HG02610 (cell line): ENCODE measurements around the gene ADAMTS6.
"Not testable (repeated sequence)": the region's sequence is repeated elsewhere in the genome, so short reads cannot be mapped to it uniquely, and the experiment has no call there.

ENCODE experiments used
- ATAC-seq: cut with Tn5 transposase; IDR thresholded peaks from one replicate; pipeline ENCODE4 v1.9.1; 2021; ENCODE audit warnings: mild to moderate bottlenecking, moderate library complexity; ENCODE audit not compliant: unreplicated experiment

The ADAMTS6 gene

GRCh38 chr5:65382582-65382981, 99.1 kb downstream of the ADAMTS6 start:
- ATAC-seq = no peak

- ATAC-seq = not testable (repeated sequence)
Measured at GRCh38 chr5:65370505-65370904, 111.2 kb downstream of the ADAMTS6 start.

- ATAC-seq = no peak
Measured at GRCh38 chr5:65366655-65367054, 115.1 kb downstream of the ADAMTS6 start.

DNA sequence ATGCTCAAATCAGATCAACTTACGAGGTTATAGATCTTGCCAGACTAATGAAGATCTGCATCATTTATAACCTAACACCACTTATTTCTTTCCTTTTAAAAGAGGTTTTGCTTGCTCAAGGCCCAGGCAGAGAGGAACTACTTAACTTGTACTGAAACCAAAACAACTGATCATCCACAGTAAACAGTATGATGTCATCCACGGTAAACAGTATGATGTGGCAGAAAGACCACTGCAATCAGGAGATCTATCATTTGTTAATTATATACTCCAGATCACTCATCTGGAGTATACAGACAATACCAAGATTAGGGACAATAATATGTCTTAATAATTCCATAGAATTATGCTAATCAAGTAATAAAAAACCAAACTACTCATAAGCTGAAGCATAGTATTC, 116.8 kb downstream of the ADAMTS6 start:
- ATAC-seq = peak; percentile 63

GRCh38 chr5:65363499-65363898, 118.2 kb downstream of the ADAMTS6 start:
- no peak for ATAC-seq

GRCh38 chr5:65359981-65360380, 121.7 kb downstream of the ADAMTS6 start:
- ATAC-seq = no peak

DNA sequence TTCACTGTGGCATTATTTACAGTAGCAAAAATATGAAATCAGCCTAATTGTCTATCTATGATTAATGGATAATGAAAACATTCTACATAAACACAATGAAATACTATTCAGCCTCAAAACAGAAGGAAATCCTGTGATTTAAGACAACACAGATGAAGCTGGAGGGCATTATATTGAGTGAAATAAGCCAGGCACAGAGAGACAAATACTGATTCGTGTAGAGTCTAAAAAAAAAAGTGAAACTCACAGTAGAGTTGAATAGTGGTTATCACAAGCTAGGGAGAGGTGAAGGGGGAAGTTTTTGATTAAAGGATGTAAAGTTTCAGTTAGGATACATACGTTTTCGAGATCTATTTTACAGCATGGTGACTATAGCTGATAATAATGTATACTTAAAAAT, 122.2 kb downstream of the ADAMTS6 start:
- no peak for ATAC-seq

GRCh38 chr5:65356274-65356673, 125.4 kb downstream of the ADAMTS6 start:
- no peak for ATAC-seq

DNA sequence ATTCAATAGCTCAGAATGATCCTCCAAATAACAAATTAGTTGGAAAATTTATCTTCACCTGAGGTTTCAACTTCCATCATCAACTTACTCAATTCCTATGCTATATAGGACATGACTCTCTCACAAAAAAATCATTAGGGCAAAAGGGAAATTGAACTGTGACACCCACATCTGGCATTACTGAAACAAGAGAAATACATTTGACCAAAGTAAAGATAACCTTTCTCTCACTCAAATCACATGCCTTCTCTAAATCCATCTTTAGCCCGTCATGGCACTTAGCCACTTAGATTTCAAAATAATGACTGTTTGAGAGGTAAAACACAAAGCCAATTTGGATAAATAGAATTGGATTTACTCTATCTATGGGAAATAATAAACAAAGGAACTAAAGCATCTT, 126.4 kb downstream of the ADAMTS6 start:
- no peak for ATAC-seq

DNA sequence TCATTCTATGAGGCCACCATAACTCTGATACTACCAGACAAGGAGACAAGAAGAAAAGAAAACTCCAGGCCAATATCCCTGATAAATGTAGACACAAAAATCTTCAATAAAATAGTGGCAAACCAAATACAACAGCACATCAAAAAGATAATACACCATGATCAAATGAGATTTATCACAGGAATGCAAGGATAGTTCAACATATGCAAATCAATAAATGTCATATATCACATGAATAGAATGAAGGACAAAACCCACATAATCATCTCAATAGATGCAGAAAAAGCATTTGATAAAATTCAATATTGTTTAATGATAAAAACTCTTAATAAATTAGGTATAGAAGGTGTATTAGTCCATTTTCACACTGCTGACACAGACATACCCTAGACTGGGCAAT, 139.9 kb downstream of the ADAMTS6 start:
- no peak for ATAC-seq

GRCh38 chr5:65338606-65339151, 143.0 kb downstream of the ADAMTS6 start:
- ATAC-seq = no peak

DNA sequence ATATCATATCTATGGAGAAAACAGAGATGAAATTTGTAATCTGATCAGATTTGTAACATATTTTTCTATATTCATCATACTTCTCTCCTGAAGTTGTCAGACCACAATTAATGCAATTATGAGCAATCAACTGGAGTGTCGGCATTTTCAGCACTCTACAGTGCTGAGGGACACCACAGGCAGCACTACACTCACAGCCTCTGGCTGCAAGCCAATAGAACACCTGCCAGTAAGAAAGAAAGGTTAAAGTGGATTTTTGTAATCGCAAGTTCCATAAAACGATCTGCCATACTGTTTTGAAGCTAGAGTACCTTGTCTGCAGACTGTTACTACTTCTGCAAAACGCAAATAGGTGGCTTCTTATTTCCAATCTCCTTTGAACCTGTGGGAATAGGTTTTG, 147.6 kb downstream of the ADAMTS6 start:
- no peak for ATAC-seq

DNA sequence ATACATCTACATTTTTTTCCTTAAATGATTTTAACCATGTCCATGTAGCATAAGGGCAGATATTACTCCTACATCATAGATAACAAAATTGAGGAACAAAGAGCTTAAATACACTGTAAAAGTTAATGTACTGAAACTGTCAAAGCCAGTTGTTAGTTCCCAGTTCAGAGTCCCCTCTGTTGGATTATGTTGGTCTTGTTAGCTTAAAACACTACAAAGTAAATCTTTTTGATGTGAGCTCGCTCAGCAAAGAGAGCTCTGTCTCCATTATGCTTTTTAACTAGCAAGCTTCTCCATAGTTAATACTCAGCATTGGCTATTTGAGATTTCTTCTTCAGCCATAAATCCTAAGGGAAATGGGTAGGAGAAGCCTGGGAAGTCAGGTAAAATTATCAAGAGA, 149.1 kb downstream of the ADAMTS6 start:
- no peak for ATAC-seq

GRCh38 chr5:65329266-65329665, 152.5 kb downstream of the ADAMTS6 start:
- ATAC-seq = no peak

GRCh38 chr5:65327582-65327981, 154.1 kb downstream of the ADAMTS6 start:
- no peak for ATAC-seq

DNA sequence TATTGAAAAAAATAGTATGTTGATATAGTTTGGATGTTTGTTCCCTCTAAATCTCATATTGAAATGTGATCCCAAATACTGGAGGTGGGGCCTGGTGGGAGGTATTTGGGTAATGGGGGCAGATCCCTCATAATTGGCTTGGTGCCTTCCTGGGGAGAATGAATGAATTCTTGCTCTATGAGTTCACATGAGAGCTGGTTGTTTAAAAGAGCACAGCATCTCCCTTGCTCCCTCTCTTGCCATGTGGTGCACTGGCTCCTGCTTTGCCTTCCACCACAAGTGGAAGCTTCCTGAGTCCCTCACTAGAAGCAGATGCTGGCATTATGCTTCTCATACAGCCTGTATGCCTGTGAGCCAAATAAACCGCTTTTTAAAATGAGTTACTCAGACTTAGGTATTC, 154.8 kb downstream of the ADAMTS6 start:
- ATAC-seq = no peak

- ATAC-seq = no peak
Measured at GRCh38 chr5:65324226-65324625, 157.5 kb downstream of the ADAMTS6 start.

- ATAC-seq = not testable (repeated sequence)
Measured at GRCh38 chr5:65320704-65321103, 161.0 kb downstream of the ADAMTS6 start.

- no peak for ATAC-seq
Measured at GRCh38 chr5:65320250-65320649, 161.5 kb downstream of the ADAMTS6 start.

DNA sequence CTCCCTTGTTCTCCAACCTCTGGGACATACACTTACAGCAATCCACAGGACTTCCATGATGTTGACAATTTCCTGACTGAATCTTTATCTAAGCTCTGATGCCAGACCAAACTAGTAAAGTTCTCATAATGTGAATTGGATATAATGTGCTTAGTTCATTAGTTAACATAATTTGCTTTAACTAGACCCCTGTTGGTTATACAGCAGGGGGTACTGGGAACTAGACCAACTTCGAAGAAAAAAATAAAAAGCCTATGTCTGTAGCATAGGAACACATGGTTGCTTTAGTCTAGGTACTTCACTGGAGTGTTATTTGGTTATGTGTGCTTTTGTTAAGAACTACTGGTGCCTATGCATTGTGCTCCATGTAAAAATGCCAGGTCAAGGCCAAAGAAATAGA, 173.8 kb downstream of the ADAMTS6 start:
- no peak for ATAC-seq

GRCh38 chr5:65307088-65307487, 174.6 kb downstream of the ADAMTS6 start:
- no peak for ATAC-seq

DNA sequence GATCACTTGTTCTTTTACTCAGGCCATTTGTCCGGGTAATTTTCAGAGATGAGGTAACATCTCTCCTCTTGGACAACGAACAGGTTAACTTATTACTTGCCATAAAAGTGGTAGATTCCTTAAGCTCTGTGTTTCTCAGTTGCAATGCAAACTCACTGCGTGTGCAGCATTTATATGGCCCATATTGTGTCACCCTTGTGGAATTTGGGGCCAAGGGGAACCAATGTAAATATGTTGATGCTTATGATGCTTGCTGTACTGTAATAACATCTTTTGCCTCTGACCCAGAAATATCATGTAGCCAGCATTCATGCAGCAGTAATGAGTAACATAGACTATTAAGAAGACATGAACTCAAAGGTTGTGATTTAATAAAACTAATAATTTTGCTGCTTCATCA, 175.8 kb downstream of the ADAMTS6 start:
- no peak for ATAC-seq

GRCh38 chr5:65299861-65300260, 181.9 kb downstream of the ADAMTS6 start:
- ATAC-seq = no peak

DNA sequence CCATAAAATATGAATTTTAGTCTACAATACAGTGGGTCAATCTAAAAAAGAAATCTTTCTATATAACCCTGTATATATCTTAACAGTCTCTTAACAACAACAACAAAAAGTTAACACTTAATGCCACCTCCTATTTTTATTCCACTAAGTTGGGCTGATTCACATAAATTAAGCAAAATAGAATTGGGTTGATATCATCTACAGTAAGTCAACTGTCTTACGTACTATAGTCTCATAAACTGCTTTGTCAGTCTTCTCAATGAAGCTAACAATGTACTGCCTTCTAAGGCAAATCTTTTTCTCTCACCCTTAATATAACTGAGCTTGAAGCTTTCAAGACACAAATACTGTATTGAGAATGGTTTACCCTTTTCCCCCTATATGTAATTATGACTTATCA, 185.7 kb downstream of the ADAMTS6 start:
- no peak for ATAC-seq
